Measurements from ENCODE around the gene ARHGEF28. TPM values are rescaled to one million over a fixed set of nuclear protein-coding genes. Genes with fewer than 3 reads are reported as not detected.

ARHGEF28 gene
- polyA plus RNA-seq, 1 donor = 60.1 TPM

- no peak for DNase-seq
Measured at GRCh38 chr5:73740274-73740790, 114.3 kb downstream of the ARHGEF28 start.

DNA sequence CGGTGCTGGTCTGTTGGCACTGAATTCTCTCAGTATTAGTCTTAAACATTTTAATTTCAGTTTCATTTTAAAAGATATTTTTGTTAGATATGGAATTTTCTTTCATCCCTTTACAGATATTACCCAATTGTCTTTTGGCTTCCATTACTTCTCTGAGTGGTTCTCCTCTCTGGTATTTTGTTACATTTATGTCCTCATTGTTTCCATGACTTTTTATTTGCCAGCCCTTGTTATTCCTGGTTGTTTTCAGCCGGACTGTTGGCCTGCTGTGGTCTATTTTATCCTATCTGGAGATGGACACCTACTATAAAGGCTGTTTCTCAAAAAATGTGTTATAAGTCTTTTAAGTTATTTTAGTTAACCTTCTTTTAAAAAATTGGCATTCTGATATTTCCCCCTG, 117.2 kb downstream of the ARHGEF28 start:
- no peak for DNase-seq

DNA sequence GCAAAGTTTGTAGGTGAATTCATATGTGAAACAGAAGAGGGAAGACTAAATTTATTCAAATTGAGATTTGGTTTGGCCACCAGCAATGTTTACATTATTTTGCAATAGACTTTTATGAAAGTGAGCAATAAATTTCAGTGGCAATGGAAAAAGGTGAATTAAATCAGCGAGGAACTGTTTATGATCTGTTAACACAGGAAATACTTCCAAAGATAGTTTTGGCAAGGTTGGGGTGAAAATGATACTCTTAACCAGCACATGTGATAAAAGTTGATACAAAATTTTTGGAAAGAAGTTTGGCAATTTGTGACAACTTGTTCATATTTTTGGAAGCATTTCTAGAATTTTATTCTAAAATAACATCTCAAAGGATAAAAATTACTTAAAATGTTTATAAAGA, 119.8 kb downstream of the ARHGEF28 start:
- DNase-seq = no peak

- DNase-seq = no peak
Measured at GRCh38 chr5:73746608-73747007, 120.6 kb downstream of the ARHGEF28 start.

DNA sequence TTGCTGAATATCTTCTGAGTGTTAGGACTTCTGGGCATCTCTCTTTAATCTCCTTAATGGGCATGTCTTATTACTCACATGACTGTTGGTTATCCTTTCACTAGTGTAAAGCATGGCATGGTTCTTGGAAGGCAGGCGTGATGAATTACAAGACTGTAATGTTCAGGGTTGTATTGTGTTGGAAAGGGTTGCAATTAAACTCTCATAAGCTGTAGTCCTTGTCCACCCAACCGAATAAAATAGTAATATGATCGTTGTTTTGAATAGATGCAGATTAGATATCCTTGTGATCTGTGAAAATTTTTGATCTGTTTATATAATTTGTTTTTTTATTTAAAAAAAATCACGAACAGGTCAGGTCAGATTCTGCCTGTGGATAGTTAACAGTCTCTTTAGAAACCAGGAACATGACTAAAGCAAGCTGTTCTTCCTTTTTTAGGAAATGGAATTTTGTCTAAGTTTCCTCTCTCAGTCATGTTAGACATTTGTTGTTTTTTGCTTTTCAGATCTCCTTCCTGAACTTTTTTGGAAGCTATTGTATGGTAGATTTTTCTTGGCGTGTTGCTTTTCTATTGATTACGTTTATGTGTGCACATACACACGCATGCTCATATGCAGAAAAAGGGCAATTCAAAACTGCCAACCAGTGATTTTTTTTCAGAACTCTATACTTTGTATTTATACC, 121.8 kb downstream of the ARHGEF28 start:
- no peak for DNase-seq

DNA sequence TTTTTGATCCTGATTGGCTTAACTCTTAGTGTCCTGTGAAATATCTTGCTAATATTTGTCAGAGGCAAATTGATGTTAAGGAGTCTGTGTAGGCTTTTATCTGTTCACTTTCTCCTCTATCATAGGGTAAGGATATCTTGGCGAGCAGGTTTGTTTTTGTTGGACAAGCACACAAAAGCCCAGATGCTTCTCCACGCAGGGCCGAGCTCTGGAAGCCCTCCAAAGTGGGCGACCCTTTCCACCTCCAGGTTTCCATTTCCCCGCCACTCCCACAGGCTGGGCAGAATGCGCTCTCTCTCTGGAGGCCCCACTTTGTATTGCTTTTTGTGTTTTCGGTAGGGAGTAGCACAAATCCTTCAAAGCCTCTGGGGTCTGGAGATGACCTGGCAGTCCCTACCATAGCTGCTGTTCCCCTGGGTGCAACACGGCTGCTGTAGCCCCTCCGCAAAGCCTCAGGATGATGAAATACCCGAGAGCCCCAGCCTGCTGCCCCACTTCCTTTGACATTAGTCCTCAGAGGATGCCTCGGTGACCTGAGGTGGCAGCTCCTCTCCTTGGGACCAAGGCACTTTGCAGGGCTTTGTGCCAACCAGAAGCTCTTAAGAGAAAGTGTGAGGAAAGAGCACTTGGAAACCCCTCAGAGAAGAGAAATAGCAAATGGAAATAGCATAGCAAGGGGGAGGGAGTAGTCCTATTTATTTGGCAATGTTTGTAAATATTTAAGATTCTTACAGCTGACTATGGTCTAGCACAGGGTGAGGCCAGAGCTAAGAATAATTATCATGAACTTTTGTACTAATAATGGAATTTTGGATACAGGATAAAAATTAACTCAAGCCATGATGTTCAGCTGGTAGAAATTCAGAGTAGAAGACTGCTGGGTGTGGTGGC, 122.8 kb downstream of the ARHGEF28 start:
- no peak for DNase-seq

DNA sequence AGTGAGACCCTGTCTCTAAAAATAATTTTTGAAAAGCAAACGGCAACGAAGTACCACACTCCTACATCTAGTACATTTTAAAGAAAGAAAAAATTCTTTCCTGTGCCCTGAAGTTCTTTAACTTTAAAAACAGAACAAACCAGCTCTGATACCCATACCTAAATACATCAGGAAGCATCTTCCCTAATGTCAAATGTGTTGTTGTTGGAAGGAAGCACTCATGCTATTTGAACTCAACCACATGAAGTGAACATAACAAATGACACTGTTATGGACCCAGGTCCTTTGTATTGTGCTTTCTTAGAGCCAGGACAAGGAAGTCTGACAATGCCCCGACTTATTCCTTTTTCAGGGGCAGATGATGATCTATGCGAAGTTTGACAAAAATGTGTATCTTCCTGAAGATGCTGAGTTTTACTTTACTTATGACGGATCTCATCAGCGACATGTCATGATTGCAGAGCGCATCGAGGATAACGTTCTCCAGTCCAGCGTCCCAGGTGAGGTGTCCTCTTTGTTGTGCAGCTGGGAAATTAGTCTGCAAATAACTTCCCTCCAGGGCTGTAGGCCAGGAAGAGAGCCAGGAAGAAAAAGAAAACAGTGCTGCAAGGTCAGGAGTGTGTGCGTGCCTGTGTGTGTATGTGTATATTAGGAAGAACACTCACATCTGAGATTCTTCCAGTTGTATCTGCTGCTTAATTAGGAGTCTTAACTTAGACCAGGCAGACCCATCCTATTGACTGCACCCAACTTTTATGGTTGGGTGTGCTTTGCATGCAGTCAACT, 123.7 kb downstream of the ARHGEF28 start:
- DNase-seq = no peak

DNA sequence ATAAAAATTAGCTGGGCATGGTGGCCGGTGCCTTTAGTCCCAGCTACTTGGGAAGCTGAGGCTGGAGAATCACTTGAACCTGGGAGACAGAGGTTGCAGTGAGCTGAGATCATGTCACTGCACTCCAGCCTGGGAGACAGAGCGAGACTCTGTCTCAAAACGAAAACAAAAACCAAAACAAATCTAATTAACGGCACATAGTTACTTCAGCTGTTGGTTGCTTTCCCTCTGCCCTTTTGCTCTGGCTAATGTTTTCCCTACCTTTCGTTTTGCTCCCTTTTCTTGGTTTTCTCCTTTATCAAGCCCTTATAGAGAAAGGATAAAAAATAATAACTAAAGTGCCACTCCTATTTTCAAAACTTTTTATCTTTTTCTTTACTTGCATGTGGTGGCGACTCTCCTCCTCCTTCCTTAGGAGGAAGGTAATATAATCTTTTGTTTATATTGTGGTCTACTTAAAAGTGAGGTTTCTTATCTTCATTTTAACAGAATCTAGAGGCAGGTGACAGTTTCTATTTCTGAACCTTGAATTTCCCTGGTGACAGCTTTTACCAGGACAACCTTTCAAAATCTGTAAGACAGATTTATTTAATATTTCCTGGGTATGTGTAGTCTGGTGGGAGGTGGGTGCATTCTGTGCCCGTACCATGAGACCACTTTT, 125.4 kb downstream of the ARHGEF28 start:
- DNase-seq = no peak

GRCh38 chr5:73754254-73754653, 128.3 kb downstream of the ARHGEF28 start:
- DNase-seq = no peak

DNA sequence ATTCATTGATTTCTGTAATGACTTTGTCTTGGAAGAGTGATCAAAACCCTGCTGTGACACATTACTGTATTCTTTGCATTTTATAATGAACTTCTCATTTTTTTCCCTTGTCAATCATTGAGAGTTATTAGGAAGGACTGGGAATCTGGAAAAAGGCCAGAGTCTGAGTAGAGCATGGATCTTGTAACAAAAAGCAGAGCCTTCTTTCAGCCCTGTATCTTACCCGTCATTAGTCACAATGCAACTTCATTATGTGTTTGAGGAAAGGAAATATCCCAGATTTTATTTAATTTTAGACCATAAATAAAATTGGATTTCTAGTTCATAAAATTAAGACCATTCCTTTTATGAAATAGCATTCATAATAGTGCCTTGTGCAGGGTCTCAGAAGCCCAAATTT, 131.4 kb downstream of the ARHGEF28 start:
- DNase-seq = no peak

GRCh38 chr5:73759771-73760170, 133.8 kb downstream of the ARHGEF28 start:
- no peak for DNase-seq

GRCh38 chr5:73763300-73764032, 137.5 kb downstream of the ARHGEF28 start:
- DNase-seq = no peak

- DNase-seq = no peak
Measured at GRCh38 chr5:73764586-73764985, 138.6 kb downstream of the ARHGEF28 start.

DNA sequence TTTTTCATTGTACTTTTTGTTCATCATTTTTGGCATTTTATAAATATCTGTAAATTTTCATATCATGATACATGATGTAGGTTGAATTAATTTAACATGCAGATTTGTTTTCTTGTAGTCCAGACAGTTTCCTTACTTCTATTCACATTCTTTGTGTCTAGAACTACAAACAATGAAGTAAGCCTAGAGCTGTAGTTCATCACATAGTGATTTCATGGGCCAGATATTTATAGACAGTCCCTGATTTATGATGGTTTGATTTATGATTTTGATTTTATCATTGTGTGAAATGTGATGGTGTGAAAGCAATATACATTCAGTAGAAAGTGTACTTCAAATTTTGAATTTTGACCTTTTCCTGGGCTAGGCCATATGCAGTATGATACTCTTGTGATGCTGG, 139.0 kb downstream of the ARHGEF28 start:
- no peak for DNase-seq

DNA sequence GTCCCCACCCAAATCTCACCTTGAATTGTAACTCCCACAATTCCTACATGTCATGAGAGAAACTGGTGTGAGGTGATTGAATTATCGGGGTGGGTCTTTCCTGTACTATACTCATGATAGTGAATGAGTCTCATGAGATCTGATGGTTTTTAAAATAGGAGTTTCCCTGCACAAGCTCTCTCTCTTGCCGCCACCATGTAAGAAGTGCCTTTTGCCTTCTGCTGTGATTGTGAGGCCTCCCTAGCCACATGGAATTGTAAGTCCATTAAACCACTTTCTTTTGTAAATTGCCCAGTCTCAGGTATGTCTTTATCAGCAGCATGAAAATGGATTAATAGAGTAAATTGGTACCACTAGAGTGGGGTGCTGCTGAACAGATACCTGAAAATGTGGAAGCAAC, 140.9 kb downstream of the ARHGEF28 start:
- DNase-seq = no peak

GRCh38 chr5:73770172-73771025, 144.4 kb downstream of the ARHGEF28 start:
- no peak for DNase-seq

DNA sequence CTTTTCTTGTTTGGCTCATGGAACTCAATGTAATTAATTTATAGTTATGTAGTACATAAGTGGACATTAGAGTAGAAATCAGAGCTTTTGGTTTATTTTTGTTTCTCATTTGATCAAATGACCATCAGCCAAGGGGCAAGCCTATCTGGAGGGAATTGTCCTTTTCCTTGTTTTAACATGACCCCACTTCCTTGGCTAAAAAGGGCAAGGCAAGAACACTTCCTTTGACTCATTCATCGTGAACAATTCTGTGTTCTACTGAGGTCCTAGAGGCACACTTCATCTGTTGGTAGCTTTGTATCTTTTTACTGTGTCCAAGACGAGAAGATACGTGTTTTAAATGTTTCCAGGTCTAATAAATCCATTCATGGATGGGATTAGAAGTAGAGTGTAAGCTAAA, 148.9 kb downstream of the ARHGEF28 start:
- no peak for DNase-seq

- no peak for DNase-seq
Measured at GRCh38 chr5:73776405-73776804, 150.4 kb downstream of the ARHGEF28 start.

DNA sequence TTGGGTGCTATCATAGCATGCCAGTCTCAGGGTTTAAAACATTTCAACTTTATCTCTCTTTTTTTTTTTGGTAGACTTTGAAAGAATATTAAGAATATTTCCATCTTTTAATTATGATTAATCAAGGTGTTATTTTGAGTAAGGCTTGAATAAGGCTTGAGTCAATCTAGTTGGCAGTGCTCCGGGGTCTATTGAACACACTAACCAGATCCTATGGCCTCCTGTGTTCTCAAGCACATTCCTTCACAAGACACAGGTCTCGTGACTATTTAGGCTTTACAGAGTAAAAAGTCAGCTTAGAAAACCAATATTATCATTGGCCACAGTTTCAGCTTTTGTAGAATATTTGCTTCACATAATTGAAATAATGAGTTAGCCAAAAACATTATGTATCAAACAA, 151.2 kb downstream of the ARHGEF28 start:
- DNase-seq = no peak

Measured in left kidney (tissue), 2 donors.